DMS153 treated with DMSO at 0.1 percent for 48 hours (cell line): ENCODE results near the gene ASCC3.

Experiments
- DNase-seq: peaks from one replicate; lab custom pipeline; 2025; ENCODE audit not compliant: unreplicated experiment; lab: John Stamatoyannopoulos, UW

Gene ASCC3, protein sequence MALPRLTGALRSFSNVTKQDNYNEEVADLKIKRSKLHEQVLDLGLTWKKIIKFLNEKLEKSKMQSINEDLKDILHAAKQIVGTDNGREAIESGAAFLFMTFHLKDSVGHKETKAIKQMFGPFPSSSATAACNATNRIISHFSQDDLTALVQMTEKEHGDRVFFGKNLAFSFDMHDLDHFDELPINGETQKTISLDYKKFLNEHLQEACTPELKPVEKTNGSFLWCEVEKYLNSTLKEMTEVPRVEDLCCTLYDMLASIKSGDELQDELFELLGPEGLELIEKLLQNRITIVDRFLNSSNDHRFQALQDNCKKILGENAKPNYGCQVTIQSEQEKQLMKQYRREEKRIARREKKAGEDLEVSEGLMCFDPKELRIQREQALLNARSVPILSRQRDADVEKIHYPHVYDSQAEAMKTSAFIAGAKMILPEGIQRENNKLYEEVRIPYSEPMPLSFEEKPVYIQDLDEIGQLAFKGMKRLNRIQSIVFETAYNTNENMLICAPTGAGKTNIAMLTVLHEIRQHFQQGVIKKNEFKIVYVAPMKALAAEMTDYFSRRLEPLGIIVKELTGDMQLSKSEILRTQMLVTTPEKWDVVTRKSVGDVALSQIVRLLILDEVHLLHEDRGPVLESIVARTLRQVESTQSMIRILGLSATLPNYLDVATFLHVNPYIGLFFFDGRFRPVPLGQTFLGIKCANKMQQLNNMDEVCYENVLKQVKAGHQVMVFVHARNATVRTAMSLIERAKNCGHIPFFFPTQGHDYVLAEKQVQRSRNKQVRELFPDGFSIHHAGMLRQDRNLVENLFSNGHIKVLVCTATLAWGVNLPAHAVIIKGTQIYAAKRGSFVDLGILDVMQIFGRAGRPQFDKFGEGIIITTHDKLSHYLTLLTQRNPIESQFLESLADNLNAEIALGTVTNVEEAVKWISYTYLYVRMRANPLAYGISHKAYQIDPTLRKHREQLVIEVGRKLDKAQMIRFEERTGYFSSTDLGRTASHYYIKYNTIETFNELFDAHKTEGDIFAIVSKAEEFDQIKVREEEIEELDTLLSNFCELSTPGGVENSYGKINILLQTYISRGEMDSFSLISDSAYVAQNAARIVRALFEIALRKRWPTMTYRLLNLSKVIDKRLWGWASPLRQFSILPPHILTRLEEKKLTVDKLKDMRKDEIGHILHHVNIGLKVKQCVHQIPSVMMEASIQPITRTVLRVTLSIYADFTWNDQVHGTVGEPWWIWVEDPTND (N-terminal part only)

DNA sequence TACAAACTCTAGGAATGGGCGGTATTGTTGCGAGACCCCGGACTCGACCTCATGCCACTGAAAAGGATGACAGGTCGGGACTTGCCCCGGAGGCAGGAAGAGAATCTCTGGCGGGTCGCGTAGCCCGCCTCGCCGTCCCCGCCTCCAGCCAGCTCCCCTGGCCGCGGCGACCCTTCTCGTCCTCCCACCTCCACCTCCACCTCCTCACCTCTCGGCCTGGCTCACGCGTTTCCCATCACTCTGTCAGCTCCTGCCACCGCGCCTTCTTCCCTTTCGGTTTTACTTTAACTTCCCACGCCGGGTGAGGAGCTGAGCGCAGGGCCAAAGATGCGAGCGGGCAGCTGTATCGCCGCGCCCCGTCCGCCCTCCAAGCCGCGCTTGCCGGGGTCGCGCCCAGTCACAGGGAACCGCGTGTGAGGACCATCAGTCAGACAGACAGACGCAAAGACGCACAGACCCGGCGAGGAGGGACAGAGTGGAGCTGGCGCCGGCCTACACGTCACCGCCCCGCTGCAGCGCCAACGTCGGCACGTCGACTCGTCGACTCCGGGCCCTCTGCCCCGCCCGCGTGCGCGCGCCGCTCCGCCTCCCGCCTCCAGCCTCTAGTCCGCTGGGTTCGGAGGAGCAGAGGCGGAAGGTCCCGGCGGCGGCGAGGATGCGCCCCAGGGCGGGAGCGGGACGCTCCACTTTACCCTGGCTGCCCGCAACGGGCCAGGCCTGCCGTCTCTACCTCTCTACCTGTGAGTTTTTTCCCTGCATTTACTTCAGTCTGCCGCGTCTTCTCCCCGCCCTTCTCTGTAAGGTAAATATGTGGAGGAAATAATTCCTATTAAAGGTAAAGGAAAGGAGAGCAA, at the start of gene ASCC3:
Gene ASCC3 (minus strand): TSS at position 477 of the 854 bp plus-strand sequence. CDS start 13,332 bp downstream, outside the sequence.
- peak; percentile 70 for DNase-seq

DNA sequence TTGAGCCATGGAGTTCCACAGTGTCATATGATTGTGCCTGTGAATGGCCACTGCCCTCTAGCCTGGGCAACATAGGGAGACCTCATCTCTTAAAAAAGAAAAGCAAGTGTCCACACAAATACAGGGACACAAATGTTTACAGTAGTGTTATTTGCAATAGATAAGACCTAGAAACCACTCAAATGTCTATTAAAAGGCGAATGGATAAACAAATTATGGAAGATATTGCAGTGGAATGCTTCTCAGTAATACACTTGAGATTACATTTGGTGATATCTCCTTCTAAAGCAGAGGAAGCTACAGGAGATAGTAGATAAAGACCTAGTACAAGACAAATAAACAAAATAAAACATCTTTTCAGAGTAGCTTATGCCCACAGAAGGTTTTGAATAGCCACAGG, 44.6 kb upstream of the ASCC3 start:
- DNase-seq: no peak

DNA sequence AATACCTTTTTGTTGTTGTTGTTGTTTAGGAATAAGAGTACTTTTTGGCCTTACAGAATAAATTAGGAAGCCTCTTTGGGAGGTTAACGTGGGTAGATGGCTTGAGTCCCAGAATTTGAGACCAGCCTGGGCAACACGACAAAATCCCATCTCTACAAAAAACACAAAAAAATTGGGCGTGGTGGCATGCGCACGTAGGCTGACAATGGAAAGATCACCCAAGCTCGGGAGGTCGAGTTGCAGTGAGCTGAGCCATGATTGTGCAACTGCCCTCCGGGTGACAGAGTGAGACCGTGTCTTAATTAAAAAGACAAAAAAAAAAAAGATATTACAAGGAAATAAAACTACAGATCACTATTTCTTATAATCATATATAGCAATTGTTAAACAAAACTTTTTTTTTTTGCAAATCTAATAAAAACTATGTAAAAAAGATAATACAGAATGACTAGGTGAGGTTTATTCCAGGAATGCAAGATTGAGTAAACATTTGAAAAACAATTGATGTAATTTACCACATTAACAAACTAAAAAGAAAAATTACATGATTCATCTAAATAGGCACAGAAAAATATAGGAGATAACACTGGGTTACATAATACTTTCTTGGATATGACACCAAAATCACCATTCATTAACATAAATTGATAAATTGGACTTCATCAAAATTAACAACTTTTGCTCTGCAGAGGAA, 43.6 kb upstream of the ASCC3 start:
- DNase-seq: no peak

DNA sequence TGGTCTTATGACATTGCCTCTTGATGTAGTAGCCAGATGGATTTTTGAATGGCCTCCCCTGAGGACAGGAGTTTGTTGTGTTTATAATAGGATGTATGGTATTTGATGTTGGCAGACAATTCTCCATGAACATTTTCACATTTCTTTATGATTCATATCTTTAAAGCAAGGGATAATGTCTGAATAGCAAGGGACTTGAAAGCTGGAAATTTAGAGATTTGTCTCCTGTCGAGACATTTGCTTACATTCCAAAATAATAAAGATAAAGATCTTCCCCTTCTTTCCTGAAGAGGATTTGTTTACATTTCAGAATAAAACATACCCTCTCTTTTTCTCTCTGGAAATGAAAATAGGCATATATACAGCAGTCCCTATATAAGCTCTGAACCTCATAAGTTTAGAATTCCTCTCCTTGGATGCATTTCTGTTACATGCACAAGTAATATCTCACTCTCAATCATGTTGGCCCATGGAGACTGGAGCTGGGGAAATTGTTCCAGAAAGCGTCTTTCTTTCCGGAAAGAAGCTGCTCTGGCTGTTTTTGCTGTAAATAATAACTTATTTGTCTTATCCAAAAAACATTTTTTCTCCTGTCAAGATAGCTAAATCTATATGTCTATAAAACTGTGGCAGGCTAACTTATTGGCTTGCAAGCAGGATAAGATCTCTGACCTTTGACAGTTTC, 42.5 kb upstream of the ASCC3 start:
- DNase-seq: no peak

DNA sequence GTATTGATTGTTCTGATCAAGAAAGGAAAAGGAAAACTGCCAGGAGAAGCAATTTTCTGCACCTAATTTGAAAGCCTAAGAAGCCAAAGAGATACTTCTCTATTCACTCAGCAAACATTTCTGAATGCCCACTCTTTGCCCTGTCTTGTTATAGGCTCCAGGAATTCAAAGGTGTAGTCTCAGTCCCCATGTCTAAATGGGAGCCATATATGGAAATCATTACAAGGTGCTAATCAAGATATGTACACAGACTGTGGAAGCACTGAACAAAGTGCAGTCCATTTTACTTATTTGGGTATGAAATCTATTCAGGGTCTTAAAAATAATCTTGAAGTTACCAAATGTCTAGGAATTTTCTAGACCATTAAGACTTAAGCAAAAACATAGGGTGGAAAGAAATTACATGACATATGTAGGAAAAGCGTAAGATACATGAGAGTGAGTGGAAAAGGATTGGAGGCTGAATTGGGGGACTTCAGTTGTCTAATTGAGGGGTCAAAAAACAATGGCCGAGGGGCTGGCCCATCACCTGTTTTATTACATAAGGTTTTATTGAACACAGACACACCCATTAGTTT, 39.0 kb upstream of the ASCC3 start:
- DNase-seq: no peak

DNA sequence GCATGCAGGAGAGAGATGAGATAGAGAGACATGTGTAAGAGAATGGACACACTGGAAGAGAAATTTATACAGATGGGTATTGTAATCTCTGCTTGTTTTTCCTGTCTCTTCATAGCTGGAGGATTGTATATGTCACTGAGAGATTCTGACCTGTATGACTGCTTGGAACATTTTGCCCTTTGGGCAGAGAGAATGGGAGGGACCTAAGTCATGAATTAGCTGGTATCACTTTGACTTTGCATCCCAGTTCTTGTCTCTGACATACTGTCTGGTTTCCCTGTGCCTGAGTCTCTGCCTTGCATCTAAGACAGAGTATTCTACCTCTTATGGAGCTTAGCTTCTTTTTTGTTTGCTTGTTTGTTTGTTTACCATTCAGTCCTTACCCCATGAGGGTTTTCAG, 37.0 kb upstream of the ASCC3 start:
- DNase-seq: no peak

DNA sequence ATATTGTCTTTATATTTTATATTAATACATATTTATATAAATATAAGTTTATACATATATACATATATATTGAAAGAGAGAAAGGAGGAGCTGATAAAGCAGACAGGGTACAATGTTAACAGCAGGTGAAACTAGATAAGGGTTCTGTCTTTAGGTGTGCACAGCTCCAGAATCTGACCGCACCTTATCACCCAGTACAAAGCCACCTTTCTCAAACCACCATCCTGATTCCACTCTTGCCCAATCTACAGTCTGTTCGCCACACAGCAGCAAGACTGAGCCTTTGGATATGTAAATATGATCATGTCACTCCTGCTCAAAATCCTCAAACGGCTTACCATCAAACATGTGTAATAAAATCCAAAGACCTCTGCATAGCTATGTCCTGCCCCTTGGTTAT, 34.7 kb upstream of the ASCC3 start:
- DNase-seq: no peak

DNA sequence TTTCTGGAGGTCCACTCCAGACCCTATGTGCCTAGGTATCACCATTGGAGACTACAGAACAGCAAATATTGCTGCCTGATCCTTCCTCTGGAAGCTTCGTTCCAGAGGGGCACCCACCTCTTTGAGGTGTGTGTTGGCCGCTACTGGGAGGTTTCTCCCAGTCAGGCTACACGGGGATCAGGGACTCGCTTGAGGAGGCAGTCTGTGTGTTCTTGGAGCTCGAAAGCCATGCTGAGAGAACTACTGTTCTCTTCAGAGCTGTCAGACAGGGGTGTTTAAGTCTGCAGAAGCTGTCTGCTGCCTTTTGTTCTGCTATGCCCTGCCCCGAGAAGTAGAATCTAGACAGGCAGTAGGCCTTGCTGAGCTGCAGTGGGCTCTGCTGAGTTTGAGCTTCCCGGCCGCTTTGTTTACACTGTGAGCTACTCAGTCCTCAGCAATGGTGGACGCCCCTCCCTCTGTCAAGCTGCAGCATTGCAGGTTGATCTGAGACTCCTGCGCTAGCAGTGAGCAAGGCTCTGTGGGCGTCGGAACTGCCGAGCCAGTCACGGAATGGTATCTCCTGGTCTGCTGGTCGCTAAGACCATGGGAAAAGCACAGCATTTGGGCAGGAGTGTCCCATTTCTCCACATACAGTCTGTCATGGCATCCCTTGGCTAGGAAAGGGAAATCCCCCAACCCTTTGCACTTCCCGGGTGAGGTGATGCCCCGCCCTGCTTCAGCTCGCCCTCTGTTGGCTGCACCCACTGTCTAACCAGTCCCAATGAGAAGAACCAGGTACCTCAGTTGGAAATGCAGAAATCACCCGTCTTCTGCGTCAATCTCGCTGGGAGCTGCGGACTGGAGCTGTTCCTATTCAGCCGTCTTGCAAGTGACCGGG, 32.5 kb upstream of the ASCC3 start:
- DNase-seq: no peak

DNA sequence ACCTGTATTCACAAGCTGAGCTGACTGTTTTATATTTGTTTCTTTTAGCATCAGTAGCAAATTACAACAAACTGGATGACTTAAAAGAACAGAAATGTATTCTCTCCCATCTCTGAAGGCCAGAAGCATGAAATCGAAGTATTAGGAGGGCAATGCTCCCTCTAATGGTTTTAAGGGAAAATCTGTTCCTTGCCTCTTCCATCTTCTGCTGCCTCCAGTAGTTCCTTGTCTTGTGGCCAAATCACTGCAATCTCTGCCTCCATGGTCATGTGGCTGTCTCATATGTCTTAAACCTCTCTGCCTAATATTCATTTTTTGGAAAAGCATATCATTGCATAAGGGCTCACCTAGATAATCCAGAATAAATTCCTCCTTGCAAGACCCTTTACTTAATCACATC, 25.2 kb upstream of the ASCC3 start:
- no peak for DNase-seq

DNA sequence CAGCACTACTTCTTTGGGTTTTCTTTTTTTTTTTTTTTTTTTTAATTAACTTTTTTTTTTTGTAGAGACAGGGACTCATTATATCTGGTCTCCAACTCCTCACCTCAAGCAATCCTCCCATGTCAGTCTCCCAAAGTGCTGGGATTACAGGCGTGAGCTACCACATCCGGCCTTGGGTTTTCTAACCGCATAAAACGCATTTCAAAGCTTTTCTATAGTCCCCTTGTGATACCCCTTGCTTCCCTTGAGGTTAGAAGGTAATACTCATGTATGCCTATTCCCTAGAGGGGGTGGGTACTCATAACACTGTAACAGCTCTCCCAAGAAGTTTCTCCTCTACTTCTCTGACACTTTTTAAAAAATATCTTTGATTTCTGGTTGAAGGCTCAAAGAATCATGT, 23.9 kb upstream of the ASCC3 start:
- no peak for DNase-seq

DNA sequence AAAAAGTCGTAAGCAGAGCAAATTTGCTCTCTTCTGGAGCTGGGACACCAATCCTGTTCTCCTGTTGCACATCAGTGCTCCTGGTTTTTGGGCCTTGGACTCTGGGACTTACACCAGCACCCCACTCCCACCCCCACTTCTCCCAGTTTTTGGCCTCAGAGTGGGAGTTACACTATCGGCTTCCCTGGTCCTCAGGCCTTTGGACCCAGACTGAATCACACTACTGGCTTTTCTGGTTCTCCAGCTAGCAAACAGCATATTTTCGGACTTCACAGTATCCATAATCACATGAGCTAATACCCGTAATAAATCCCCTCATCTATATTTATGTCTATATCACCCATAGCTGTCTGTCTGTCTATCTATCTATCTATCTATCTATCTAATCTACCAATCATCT, 23.2 kb upstream of the ASCC3 start:
- DNase-seq: no peak

DNA sequence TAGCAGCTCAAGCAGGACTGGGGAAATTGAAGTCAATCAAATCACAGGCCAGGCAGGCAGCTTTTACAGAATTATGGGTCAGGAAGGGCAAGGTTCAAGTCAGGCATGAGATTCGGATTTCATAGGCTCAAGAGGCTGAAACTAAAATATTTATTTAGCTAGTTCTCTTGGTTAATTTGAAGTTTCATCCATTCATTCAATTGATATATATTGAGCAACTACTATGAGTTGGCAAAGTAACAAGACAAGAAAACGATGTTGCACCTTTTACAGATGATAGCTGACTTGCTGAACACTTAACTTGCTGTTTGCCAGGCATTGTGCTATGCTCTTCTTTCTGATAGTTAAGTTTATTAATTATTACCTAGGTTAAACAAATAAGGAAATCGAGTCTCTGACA, 20.5 kb upstream of the ASCC3 start:
- no peak for DNase-seq

DNA sequence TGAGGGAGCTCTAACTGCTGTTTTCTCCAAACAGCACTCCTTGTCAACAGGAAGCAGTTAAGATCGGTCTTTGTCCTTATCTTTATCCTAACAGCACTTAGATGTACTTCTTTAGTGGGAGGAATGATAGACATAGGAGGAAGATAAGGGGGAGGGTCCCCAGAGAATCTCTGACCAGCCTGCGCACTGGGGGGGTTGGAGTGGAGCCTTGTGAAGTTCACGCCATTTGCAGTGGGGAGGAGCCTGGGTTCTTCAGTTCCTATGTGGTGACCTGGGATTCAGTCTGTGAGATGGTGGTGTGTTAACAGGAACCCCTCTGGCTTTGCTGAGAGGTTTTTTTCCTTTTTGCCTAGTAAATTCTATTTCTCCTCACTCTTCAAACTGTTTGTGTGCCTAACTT, 18.1 kb upstream of the ASCC3 start:
- no peak for DNase-seq

DNA sequence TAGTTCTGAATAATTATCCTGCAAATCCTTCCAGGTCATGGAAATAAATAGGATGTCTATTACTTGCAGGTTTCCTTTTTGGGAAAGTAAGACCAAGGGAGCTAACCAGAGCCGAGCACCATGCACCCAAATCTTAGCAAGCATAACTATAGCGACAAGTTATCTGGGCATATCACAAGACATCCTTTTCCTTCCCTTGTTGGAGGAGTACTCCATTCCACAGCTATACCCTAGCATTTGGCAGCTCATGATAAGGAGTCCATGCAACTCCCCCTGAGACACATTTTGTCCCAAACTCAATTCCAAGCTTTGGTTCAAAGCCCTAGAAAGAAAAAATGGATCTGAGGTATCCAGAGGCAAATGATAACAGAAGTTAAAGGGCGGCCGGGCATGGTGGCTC, 16.5 kb upstream of the ASCC3 start:
- DNase-seq: no peak

DNA sequence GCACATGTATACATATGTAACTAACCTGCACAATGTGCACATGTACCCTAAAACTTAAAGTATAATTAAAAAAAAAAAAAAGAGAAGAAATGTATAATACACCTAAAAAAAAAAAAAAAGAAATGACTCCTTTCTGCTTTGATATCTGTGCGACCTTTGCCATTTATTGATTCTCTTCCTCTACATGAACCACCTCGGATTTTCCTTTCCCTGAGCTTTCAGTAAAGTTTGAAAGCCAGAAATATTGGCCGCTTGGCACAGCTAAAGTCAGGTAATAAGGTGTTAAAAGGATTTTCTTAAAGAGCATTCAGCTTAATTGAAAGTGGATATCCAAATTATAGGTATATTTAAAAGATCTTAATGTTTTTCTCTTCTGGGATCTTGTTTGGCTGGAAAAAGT, 12.6 kb upstream of the ASCC3 start:
- no peak for DNase-seq

DNA sequence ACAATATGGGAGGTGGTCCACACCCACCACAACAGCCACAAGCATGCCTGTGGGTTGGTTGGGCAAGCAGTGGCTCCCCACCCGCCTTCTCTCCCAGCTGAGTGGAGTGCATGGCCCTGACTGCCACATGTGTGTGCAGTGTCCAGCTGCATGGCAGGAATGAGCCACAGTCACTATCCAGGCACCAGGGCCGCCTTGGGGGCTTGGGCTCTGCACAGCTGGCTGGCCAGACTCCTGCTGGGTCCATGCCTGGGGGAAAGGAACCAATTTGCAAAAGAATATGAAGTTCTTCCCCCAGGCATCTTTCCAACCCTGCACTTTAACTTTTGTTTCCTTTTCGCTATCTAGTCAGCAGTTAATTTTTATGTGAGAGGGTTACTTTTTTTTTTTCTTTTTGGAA, 11.6 kb upstream of the ASCC3 start:
- no peak for DNase-seq

DNA sequence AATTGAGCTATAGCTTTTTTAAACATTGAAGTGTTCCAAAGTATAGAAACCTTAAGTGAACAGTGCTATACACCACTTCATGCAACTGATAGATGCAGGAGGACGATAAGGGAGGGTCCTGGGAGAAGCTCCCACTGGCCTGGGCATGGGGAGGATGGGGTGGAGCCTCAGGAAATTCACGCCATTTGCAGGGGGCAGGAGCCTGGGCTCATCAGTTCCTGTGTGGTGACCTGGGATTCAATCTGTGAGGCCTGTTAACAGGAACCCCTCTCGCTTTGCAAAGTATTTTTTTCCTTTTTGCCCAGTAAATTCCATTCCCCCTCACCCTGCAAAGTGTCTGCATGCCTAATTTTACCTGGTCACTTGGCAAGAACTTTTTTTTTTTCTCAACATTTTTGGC, 11.0 kb upstream of the ASCC3 start:
- no peak for DNase-seq

DNA sequence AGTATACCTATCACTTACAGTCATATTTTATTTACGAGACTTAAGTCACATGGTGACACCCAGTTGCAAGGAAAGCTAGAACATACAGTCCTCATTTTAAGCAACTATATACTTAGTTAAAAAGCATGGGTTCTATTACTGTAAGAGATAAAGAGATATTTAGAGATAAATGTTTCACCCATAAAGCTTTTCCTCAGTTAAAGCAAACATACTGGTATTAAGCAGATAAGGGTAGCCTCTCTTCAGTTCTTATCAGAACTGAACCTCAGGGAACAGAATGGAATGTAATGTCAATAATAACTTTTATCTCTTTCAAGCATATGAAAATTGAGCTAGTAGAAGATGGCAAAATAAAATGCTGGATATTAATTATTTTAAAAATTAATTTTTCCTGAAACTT, 9.9 kb upstream of the ASCC3 start:
- DNase-seq: no peak
